HG02623 (cell line): ENCODE data around the gene PLEK2.
"Not testable (repeated sequence)": the region's sequence is repeated elsewhere in the genome, so short reads cannot be mapped to it uniquely, and the experiment has no call there.

Source experiments
- ATAC-seq: cut with Tn5 transposase; IDR thresholded peaks from one replicate; pipeline ENCODE4 v1.9.1; 2021; ENCODE audit warnings: moderate library complexity; ENCODE audit not compliant: unreplicated experiment

The PLEK2 gene

DNA sequence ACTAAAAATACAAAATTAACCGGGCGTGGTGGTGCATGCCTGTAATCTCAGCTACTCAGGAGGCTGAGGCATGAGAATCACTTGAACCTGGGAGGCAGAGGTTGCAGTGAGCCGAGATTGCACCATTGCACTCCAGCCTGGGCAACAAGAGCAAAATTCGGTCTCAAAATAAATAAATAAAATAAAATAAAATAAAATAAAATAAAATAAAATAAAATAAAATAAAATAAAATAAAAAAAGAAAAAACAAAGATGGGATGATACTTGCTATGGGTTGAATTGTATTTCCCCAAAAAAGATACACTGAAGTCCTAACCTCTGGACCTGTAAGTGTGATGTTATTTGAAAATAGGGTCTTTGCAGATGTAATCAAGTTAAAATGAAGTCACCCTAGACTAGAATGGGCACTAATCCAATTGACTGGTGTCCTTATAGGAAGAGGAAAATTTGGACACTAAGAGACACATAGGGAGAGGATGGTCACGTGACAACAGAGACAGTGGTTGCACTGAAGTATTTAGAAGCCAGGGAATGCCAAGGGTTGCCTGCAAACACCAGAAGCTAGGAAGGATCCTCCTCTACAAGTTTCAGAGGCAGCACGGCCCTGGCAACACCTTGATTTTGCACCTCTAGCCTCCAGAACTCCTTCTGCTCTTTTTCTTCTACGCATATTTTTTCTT lies 3.7 kb downstream of the PLEK2 start:
- ATAC-seq = not testable (repeated sequence)

DNA sequence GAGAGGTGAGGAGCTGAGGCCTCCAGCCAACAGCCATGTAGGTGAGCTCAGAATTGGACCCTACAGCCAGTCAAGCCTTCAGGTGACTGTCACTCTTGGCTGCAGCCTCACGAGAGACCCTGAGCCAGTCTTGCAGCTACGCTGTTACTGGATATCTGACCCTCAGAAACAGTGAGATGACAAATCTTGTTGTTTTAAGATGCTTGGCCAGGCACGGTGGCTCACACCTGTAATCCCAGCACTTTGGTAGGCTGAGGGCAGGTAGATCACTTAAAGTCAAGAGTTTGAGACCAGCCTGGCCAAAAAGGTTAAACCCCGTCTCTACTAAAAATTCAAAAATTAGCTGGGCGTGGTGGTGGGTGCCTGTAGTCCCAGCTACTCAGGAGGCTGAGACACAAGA lies 6.2 kb downstream of the PLEK2 start:
- no peak for ATAC-seq

DNA sequence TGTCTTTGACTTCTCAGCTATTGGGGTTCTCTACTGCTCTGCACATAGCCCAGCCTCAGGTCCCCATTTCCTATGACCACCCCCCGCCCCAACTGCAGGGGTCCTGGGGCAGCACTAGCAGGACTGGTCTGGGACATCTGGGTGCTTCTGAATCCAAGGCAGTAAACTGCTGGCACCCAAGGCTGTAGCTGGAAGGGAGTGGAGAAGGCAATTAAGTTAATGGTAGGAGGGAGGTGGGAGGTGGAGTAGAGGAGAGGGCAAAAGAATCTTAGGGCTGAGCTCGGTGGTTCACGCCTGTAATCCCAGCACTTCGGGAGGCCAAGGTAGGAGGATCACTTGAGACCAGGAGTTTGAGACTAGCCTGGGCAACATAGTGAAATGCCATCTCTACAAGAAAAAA lies 11.5 kb downstream of the PLEK2 start:
- ATAC-seq = no peak

DNA sequence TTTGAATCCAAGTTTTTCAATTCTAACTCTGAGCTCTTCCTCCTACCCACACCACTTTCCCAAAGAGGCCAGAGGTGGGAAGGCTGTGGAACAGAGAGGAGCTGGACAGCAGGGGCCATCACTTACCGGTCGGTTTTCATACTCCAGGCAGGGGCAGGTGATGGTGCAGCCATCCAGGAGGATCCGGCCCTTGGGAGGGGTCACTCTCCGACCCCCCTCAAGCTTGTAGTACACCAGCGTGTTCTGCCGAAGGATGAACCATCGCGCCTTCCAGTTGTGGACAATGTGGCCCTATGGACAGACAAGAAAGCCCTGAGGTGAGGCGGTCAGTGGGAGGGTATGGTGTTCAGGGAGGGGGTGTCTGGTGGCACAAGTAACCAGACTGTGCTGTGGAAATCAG lies 14.4 kb downstream of the PLEK2 start:
- ATAC-seq = no peak

DNA sequence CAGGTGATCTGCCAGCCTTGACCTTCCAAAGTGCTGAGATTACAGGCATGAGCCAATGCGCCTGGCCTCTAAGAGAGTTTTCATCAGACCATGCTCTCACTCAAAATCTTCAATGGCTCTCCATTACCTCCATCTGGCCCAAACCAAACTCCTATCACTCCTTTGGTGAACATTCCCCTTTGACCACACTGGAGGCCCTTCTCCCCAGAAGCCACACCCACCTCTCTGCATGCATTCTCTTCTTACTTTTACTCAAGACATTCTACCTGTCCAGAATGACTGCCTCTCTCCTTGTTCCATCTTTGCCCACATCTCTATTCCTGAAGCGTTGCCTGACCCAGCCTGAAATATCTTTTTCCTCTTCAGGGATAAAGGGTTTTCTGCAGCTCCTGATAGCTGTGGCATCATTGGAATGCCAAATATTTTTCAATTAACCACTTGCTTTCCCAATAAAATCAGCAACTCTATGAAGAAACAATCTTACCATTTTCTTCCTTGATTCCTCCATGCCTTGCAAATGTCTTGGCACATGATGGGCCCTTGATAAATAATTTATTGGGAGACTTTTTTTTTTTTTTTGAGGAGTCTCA lies 15.5 kb downstream of the PLEK2 start:
- no peak for ATAC-seq

DNA sequence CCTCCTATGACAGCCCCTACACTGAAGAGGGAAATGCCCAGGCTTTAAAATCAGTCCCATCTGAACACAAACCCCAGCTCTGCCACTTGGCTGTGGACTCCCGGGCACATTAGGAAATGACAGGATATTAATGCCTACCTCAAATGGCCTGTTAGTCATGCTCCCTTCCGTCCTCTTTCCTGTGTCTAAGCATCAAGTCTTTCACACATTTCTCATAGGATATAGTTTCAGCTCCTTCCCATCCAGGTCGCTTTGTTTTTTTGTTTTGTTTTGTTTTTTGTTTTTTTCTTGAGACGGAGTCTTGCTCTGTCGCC lies 16.1 kb downstream of the PLEK2 start:
- ATAC-seq = no peak

DNA sequence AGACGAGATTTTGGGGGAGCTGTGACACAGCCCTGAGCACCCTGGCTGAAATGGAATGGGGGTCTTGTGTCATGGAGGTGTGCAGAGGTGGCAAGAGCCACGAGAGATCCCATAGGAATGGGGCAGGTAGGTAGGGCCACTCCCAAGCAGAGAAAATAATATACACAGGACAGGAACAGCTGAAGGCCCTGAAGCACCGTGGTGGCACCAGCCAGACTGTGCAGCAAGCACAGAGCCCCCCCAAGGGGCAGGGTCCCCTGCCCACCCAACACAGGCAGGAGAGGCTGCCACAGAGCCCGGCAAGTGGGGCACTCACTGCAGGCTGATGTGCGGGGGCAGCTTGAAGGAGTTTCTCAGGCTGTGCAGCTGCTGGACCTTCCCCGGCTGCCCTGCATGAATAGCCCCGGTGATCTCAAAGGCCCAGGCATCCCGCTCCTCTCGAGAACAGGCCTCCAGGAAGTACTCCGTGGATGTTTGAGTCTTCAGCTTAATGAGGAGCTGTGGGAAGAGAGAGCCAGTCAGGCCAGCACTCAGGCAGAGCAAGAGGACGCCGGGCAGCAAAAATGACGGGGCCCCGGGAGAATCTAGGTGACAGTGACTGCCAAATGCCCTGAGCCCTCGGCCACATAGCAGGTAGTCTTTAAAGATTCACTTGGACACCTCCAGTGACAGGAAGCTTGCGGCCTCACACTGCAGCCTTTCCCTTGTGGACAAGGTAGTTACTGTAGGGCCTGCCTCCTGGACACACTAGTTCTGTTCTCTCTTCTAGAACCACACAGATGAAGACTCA lies 16.7 kb downstream of the PLEK2 start:
- no peak for ATAC-seq

DNA sequence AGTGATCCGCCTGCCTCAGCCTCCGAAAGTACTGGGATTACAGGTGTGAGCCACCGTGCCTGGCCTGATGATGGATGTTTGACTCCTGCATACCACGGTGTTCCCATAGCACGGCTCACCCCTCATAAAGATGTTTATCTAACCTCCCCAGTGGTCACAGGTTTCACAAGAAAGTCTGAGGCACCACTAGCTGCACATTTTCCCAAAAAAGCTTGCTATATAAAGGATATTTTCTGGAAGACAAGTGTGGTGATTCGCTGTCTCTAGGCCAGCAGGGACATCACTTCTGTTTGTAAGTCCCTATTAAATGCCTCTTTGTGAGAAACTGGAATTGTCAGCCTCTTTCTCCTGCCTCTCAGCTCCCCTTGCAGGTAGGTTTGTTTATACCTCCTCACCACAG lies 18.3 kb downstream of the PLEK2 start:
- no peak for ATAC-seq

DNA sequence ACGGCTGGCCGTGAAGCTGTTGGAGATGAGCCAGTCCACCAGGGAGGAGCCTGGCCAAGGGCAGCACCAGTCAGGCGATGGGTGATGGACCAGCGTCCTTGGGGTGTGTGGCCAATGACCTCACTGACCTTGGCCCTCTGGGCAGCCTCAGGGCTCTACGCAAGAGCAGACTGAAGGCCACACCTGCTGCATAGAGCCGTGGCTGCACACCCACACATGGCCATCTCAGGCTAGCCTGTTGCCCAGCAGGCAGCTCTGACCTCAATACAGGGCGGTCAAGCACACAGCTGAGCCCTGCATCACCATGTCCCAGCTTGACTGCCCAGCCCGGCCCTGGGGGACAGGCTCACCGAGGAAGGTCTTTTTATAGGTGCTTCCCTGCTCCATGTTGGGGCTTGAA lies 19.2 kb downstream of the PLEK2 start:
- ATAC-seq = no peak

DNA sequence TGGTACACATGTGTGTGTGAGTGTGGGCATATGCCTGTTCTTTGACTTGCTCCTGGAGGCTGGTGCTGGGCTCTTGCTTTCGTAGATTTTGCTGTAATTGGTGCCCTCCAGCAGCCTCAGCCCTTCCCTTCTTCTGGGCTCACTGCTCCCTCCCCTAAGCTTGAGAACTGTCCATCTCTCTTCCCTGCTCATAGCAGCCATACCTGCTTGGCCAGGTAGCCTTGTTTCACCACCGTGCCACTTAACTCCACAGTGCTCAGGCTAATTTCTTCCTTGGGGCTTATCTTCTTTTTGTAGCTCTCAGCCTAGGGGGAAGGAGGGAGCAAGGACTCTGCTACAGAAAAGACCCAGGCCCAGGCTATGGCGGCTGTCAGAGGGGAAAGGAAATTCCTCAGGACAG lies 19.8 kb downstream of the PLEK2 start:
- no peak for ATAC-seq

DNA sequence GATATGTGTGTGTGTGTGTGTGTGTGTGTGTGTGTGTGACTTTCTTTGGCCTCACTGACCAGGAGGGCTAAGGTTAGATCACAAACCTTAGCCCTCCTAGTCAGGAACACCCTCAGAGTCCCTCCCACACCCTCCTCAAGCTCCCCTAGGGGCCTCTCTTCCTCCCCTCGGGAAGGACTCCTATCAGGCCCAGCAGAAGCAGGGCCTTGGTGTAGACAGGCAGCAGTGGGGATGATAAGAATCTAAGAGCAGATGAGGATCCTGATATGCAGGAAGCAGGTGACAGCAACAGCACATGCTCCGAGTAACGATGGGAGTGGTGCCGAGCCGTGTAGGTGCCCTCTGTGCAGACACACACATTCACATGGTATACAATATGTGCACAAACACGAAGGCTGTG lies 20.7 kb downstream of the PLEK2 start:
- no peak for ATAC-seq

DNA sequence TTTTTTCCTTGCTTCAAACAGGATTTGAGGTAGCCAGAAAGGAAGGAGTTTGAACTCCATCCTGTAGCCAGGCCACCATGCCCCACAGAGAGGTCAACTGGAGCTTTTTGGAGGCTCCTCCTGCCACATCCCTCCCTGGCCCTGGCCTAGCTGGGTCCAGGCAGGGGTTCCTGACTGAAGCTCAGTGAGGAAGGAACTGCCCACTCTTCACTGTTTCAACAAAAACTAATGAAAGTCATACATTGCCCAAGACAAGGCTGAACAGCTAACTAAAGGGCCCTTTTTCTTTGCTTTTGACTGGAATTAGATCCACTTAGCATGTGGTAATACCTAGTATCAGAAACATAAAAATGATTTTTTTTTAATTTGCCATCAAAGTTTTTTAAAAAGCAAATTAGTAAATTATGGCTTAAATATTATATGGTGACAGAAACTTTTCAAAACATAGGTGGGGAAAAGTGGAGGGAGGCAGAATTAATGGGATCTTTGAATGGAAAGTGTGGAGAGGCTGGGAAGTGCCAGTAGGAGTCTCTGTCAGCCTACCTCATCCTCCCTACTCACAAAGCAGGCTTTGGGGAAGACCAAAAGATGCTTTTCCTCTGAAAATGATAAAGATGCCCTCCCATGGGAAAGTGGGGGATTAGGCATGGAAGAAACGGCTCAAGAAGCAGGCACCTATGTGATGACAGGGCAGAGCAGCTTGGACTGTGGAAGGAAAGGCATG lies 22.0 kb downstream of the PLEK2 start:
- ATAC-seq = no peak

DNA sequence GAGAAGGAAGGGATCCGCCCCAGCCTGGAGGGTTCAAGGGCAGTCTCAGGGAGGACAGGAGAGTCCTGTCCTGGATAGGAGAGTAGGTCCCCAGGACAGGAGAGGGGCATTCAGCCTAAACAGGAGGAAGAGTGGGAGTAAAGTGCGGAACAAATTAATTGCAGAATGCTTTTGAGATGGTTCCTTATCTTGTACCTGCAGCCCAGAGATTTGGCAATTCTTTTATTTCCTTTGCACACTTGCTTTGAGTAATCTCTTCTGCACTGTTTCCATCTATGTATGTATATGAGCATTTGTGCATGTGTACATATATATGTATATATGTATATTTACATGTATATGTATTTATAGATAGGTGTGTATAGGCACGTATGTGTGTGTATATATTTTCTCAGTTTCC lies 22.7 kb downstream of the PLEK2 start:
- no peak for ATAC-seq

DNA sequence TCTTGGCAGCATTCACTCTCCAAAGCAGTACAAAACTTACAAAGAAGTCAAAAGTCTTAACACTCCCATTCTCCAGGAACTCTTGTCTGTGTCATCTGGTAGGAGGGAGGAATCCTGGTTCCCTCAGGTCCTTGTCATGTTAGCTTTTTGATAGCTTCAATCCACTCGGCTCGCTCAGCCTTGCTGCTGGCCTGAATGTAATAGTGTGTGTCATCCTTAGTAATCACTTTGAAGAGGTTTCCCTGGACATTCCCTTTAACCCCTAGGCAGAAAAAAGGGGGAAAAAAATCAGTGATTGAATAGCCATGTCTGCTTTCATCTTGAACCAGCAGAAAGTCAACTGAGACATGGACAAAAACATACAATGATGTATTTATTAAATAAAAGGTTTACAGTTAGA lies 24.8 kb downstream of the PLEK2 start:
- ATAC-seq = no peak

DNA sequence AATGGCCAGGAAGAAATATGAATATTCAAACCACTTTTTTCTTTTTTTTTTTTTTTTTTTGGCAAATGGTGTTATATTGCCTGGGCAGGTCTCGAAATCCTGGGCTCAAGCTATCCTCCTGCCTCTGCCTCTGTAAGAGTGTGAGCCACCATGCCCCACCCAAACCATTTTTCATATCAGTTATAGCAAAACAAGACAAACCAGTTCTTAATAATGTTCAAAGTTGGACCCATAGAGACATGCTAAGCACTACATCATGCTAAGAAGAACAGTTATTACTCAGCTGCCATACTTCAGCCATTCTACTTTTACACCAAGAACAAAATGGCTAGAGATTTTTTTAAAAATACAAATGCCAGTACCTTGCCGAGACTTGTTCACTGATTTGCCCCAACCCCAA lies 26.3 kb downstream of the PLEK2 start:
- no peak for ATAC-seq

DNA sequence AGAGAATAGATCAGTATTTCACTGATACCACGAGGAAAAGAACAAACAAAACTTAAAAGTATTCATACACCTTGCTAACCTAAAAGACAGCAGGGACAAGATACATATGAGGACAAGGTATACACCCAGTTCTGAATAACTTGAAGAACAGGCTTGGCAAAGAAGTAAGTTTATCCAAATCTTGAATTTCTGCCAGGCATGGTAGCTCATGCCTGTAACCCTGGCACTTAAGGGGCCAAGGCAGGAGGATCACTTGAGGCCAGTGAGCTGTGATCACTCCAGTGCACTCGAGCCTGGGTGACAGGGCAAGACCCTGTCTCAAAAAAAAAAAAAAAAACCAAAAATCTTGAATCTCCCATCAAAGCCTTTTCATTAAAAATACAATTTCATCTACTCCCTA lies 26.8 kb downstream of the PLEK2 start:
- ATAC-seq = no peak

DNA sequence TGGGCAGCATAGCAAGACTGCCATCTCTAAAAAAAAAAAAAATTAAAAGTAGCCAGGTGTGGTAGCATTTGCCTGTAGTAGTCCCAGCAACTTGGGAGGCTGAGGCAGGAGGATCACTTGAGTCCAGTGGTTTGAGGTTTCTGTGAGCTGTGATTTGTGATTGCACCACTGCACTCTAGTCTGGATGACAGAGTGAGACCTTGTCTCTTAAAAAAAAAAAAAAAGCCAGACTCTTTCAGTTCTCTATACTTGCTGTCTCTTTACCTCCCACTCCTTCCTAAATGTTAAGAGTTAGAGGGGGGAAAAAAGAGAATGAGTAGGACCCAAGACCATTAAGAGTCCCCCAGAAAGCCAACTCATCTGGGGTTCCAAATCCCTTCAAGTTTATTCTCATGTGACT lies 34.0 kb downstream of the PLEK2 start:
- no peak for ATAC-seq

DNA sequence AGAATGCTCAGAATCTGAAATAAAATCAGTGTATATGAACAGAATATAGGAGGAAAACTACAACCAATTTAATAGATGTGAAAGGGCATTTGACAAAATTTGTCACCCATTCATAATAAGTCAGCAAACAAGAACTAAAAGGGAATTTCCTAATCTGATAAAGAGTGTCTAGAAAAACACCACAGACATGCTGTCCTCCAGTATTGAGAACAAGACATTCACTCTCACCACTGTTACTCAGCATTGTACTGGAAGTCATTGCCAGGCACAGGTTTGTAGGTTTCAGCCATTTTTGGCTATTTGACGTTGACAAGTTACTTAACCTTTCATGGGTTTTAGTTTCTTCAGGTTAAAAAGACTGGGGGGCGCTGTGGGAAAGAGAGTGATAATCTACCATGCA lies 38.6 kb downstream of the PLEK2 start:
- ATAC-seq = no peak

DNA sequence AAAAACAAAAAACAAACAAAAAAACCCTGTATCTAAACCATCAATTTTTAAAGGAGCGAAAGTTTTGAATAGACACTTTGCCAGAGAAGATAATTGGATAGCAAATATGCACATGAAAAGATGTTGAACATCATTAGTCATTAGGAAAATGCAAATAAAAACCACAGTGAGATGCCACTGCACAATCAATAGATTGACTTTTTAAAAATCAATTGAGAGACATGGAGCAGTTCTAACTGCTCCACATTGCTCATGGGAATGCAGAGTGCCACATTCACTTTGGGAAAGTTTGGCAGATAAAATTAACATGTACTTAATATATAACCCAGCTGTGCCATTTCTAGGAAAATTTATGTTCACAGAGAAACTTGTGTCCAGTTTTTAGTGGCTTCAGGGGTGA lies 39.1 kb downstream of the PLEK2 start:
- ATAC-seq = no peak

DNA sequence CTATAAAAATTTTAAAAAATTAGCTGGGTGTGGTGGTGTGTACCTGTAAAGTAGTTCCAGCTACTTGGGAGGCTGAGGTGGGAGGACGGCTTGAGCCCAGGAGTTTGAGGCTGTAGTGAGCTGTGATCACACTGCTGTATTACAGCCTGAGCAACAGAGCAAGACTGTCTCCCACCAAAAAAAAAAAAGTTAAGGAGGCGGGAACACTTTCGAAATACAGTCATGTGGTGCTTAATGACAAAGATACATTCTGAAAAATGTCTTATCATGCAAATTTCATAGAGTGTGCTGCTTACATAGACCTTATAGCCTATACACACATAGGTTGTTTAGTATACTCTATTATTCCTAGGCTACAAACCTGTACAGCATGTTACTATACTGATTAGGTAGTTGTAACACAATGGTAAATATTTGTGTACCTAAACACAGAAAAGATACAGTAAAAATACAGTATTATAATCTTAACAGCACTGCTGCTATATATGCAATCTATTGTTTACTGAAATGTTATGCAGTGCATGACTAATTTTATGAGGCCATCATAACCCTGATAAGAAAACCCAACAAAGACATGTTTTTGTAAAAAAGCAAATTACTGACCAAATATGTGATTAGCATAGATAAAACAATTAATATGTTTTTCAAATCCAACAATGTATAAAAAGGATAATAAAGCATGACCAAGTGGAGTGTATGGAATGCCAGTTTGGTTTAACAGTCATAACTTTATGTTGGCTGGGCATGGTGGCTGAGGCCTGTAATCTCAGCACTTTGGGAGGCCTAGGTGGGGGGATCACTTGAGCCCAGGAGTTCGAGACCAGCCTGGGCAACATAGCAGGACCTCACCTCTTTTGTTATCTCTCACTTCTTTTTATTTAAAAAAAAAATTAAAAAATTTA lies 40.5 kb downstream of the PLEK2 start:
- no peak for ATAC-seq

DNA sequence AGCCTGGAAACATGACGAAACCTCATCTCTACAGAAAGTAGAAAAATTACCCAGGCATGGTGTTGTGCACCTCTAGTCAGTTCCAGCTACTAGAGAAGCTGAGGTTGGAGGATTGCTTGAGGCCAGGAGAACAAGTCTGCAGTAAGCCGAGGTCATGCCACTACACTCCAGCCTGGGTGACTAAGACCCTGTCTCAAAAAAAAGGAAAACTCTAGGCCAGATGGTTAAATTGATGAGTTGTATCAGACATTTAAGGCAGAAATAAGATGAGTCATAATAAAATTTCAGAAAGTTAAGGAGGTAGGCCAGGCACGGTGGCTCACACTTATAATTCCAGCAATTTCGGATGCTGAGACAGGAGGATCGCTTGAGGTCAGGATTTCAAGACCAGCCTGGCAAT lies 41.1 kb downstream of the PLEK2 start:
- ATAC-seq = no peak
